Medulla oblongata (tissue), 1 donor: Measurements from ENCODE around the gene NPY1R.

ENCODE experiments used
- DNase-seq: peaks from one replicate; pipeline ENCODE4 v3.0.0-alpha.2; 2015; ENCODE audit errors: extremely low spot score

NPY1R gene

DNA sequence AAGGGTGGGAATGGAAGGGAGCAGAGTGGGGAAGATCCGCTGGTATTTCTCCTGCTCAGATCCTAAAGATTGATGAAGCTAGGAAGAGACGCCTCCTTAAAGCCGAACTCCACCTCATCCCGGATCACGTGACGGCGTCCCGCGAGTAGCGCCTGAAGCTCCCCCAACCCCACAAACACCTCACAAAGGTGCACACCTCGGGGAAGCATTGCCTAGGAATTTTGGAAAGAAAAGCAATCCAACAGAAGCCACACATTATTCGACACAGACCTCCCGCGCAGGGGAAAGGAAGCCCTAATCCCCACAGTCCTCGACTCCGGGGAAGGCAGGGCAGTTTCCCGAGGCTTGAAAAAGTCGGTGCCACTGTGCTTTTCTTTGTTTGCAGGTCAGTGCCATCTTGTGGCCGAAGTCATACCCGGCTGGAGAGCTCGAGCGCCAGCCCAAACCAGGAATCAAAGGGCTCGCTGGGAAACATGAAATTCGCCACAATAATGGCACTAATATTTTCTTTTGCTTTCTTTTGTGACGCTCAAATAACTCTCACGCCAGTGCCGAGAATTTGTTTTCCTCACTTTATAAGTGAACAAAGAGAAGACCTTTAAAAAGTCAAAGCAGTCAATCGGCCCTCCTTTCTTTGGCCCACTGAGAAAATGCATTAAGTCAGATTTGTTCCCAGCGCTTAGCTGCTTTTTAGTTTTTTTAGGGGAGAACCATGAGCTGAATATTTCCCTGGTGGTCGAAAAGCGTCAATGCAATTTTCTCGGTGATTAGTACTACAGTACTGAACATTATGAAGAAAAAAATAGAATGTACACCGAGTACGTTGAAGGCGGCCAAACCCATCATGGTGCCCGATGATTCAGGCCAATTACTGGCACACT lies at the start of gene NPY1R:
Gene NPY1R, minus strand, starts transcription at position 71 of the 881 bp plus-strand sequence. CDS start 6,042 bp downstream, outside the sequence.
- peak; percentile 88 for DNase-seq

DNA sequence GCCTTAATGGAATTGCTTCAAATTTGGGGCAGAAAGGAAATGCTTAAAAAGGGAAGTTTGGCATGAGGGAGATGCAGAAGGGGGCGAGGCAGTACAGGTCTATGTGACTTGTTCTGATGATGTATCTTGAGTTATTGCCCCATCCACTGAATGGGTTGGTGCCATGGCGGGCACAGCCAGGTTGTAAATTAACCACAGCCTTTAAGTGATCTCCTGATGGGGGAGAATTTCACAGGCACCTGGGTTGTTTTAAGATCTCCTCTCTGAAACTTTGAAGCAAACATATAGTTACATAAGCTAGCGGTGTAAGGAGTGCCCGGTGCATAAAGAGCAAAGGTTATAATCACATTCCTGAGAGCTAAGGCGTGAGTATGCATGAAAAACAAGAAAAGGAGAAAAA lies 48.3 kb upstream of the NPY1R start:
- DNase-seq = no peak

DNA sequence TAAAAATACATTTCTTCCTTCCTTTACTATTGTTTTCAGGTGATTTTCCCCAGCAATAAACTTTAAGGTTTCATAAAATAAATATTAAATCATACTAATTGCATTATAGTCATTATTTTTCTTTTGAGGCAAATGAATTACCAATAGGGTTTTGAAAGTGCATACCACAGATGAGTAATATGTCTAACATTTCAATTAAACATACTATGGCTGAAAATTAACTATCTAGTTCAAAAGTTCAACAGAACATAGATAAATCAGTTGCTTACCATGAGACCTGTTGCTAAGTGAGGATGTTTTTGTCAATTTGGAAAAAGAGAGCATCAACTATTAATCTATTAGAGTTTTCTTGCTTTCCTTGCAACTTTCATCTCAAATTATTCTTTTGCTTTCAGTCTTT lies 46.3 kb upstream of the NPY1R start:
- no peak for DNase-seq

DNA sequence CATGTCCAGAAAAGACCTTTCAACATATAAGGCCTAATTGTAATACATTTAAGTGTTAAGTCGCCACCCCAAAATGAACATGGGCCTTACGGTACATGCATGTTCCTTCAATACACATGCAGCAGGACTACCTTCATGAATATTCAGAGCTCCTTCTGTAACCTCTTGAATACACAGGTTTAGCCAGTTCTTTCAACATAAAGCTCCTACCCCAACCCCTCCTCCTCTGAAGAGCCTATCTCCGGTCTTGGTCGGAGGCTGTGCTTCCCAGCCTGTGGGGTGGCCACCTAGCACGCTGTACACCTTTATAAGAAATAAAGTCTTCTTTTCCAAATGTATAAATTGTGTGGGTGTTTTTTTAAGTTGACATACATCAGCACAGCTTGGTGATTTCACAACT lies 39.6 kb upstream of the NPY1R start:
- no peak for DNase-seq

DNA sequence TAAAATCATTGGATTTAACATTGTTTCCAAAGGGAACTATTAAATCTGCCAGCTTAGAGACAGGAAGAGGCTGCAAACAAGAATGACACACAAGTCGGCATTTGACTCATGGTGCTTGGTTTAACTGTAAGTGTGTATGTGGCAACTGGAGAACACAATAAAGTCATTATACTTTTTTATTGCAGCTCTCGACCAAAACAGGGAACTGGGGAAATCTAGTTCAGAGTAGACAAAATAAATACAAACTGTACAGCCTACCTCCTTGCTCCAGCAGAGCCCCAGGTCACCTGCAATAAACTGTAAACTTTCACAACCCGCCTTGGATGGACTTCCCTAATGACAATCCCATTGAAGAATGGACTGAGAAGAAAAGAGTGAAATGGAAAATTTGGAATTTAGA lies 35.3 kb upstream of the NPY1R start:
- DNase-seq = no peak

DNA sequence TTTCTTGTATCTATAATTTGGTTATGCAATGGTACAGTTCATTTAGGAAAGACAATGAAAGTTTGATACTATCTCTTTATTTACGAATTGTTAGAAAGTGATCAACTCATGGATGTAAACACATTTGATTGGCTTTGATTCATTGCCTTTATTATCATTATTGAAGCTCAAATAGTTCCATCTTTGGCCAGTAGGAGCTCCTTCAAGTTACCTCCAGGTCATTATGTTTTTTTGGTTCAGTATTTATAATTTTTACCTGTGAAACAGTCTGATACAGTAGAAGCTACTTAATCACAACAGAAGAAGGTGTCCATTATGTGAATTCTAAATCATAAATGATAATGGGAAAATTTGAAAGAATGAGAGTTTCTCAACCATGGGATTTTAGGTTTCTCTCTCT lies 23.7 kb upstream of the NPY1R start:
- no peak for DNase-seq

DNA sequence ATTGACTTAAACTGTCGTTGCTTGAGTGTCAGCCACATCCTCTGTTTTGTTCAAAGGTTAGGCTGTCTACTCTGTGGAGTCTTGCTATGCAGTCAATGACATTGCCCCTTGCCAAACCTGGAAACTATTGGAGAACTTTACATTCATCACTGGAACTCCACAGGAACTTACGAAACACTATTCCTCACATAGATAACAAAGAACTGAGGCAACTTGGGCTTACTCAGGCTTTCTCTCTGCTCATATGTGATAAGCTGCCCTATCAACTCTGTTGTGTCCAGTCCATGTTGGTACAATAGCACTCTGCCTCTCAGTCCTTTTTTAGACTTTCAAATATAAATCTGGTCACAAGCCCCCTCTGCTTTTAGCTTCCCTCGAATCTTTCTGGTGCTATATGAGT lies 20.7 kb upstream of the NPY1R start:
- no peak for DNase-seq

DNA sequence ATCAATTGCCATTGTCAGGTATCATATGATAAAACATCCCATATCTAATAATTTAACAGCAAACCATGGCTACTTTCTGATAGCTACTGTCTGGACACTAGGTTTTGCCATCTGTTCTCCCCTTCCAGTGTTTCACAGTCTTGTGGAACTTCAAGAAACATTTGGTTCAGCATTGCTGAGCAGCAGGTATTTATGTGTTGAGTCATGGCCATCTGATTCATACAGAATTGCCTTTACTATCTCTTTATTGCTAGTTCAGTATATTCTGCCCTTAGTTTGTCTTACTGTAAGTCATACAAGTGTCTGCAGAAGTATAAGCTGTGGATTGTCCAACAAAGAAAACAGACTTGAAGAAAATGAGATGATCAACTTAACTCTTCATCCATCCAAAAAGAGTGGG lies 18.3 kb upstream of the NPY1R start:
- DNase-seq = no peak

DNA sequence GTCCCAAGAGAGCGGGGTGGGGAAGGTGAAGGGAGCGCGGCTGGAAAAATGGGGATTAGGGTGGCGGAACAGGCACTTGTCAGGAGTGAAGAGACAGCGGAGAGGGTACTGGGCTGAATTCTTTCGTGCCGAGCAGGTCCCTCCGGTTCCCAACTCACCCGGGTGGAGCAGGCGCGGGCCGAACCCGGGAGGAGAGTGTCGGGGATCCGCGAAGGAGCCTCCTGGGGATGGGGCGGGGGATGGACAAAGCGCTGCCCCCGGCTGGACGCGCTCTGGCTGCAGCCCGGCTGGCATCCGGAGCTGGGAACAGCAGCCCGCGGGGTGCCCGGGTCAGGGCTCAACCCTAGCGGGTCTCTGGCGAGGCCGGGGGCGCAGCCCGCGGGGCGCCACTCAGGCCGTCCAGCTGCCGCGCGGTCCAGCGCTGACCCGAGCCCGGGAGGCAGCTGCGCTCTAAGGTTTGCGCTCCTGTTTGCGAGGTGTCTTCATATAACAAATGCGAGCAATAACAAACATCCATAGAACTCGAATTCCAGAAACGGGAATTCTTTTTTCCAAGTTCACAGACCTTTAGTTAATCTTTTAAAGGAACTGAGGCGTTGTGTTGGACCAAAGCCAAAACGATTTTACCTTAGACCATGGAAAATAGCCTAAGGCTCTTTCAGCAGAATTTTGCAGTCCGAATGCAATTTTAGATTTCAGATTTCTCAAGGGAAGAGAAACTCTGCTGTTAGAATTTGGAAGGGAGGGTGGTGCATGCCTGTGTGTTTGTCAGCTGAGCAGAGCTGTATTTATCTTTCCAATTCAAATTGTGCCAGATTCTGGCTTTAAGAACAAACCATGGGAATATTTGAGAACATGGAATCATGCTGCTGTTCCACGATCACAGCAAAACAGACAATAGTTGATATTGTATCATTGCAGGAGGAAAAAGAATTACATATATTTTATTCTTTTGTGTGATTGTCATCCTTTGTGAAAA lies 12.0 kb upstream of the NPY1R start:
- DNase-seq = peak; percentile 8

DNA sequence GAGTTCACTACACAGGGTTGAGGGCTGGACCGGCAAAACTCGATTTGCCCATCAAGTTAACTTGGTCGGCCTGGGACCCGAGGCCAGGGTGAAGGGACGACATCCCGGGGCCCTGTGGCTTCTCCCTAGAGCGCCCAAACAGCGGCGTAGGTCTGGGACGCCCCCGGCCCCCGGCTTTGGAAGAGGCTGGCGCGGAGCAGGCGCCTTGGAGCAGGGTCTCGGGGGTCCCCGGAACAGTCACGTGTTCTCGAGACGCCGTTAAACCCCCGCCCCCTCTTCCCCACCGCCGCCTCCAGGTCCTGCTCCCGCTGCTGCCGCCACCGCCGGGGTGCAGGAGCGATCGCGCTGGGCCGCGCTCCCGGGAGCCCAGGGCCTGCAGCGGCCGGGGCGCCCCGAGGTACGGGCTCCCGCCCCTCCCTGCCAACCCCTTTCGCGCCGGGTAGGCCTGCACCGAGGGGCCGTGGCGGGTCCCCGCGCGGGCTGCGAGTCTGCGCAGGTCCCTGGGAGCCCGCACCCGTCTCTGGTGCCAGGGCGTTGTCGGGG lies 11.3 kb upstream of the NPY1R start, which contains the start of gene NPY5R:
Gene NPY5R, plus strand, starts transcription at position 289 of the 543 bp plus-strand sequence. CDS start 6,382 bp downstream, outside the sequence.
- DNase-seq = no peak

DNA sequence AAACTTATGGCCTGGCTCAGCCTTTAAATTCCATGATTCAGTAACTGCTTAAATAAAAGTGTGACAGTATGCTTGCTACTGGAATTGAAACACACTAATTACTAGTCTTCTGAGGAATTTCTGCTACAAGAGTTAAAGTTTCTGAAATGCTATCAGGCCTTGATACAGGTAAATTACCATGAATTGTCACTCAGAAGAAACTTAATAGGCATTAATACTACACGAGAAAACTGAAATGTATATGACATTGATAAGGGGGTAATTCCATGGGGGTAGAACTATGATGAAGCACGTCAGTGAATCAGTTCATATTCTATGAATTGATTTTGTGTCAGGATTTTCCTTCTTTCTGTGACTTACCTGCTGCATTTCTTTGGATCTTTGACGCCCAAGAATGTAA lies 3.0 kb upstream of the NPY1R start:
- DNase-seq = no peak

DNA sequence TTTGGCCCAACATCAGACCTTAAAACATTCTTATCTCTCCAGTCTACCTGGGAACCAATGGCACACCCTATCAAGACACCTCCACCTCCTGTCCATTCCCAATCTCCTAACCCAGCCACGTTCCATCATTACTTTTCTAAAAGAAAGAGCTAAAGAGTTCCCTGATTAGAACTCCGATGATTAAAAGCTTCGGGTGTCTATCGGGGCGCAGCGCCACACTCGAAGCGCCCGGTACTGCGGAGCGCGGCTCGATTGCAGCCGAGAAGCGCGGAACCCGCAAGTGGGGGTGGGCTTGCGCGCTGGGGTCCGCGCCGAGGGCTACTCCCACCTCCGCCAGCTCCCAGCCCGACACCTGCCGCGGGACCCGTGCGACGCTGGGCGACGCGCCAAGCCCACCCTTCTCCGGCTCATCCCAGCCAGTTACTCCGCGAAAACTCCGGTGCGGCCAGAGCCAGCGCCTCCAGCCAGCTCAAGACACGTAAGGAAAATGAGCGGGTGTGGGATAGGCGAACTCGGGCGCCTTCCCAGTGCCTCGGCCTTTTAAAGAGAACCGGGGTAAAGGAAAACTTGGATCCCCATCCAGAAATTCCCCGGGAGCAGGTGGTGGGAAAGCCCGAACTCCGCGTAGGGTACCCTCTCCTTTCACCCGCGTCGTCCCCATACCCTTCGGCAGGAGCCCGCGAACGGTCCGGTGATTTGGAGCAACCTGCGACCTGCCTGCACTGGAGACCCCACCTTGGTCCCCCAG lies 593 bp downstream of the NPY1R start:
- DNase-seq = peak; percentile 9

DNA sequence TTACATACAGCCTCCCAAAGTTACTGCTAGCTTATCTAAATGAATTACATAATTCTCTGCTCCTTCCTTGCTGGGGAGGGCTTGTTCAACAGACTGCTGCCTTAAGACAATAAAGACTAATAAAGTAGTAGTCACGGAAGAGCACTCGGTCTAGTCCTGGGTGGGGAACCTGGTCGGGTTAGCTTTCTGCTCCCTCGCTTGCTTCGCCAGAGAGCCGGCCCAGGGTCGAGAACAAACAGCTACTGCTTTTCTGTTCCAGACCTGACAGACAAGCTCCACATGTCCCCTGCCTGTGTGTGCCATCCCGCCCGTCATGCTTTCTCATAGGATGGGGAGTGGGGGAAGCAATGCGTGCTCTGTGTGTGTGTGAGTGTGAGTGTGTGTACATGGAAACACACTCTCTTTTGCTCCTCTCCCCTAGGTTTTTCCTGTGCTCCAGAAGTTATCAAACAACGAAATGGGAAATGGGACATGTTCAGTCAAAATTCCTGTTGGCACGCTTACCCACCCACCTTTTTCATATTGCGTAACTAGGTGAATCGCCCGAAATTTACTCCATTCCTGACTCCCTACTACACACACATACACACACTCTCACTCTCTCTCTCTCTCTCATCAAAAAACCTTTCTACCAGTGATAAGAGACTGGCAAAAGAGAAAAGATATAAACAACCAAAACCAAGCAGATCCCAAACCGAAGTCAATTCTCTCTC lies 1.3 kb downstream of the NPY1R start:
- DNase-seq = peak; percentile 3

DNA sequence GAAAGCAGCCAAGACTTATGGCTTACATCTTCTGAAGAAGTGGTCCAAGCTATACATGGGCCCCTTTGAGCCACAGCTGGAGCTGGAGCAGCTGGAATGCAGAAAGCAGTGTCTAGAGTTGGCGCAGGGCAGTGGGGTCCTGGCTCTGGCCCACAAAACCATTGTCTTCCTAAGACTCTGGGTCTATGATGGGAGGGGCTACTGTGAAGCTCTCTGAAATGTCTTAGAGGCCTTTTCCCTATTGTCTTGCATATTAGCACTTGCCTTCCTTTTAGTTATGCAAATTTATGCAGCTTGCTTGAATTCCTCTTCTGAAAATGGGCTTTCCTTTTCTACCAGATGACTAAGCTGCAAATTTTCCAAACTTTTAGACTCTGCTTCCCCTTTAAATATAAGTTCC lies 15.3 kb downstream of the NPY1R start:
- no peak for DNase-seq

DNA sequence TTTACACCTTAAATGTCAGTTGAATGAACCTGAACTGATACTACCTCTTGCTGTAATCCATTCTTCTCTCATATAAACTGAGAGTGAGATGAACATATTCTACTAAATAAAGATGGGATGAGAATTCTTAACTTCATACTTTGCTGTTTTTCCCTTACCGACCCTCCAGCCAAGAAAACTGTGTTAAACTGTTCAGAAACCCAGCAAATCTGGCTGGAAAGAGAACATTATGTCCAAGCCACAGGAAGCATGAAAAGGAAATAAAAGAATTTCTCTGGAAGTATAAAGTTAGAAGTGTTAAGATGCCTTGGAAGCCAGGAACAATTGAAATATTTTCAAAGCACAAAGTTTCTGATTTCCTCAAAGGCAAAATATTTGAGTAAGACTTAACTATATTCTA lies 22.9 kb downstream of the NPY1R start:
- DNase-seq = no peak

DNA sequence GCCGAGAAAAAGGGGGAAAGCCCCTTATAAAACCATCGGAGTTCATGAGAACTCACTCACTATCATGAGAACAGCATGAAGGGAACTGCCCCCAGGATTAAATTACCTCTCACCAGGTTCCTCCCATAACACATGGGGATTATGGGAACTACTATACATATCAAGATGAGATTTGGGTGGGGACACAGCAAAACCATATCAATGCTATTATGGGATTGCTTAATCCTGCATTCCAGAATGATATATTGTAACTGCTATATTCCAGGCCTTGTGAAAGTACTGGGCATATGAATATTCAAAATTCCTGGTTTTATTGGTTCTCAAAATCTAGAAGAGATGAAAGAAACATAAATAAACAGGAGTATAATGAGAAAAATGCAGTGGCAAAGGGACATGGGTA lies 29.3 kb downstream of the NPY1R start:
- DNase-seq = no peak

DNA sequence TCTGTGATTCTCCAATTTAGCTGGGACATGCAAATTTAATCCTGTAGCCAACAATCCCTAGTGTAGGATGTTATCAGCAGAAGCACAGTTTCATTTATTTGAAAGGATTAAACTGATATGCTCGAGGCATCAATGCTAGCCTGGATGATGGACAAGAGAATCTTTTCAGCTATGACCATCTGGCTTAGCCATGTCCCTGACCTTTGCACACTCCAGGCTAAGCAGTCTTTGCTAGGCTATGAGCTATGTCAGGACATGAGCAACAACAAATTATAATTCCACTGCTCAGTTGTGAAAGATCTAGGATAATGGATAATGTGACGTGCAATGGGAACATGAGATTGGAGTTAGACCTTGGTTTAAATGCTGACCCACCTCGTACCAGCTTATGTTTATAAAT lies 32.0 kb downstream of the NPY1R start:
- DNase-seq = no peak

DNA sequence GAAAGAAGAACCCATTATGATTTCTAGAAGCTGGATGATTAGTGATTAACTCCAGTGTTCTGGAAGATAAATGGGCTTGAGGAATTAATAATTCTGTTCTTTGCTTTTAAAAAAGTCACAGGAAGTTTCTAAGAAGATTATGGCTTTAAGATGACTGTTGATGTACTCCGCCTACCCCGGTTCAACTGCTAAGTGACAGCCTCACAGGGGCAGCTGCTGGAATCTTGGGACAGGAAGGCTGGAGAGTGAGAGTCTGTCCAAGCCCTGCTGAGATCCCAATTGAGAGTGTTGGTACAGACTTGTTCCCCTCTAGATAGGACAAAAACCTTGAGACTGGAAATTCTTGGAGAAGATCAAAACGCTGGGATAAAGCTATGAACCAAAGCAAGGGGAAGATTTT lies 37.3 kb downstream of the NPY1R start:
- no peak for DNase-seq

DNA sequence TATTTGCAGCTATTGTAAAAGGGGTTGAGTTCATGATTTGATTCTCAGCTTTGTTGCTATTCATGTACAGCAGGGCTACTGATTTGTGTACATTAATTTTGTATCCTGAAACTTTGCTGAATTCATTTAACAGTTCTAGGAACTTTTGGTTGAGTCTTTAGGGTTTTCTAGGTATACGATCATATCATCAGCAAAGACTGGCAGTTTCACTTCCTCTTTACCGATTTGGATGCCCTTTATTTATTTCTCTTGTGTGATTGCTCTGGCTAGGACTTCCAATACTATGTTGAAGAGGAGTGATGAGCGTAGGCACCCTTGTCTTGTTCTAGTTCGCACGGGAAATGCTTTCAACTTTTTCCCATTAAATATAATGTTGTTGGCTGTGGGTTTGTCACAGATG lies 48.1 kb downstream of the NPY1R start:
- no peak for DNase-seq

DNA sequence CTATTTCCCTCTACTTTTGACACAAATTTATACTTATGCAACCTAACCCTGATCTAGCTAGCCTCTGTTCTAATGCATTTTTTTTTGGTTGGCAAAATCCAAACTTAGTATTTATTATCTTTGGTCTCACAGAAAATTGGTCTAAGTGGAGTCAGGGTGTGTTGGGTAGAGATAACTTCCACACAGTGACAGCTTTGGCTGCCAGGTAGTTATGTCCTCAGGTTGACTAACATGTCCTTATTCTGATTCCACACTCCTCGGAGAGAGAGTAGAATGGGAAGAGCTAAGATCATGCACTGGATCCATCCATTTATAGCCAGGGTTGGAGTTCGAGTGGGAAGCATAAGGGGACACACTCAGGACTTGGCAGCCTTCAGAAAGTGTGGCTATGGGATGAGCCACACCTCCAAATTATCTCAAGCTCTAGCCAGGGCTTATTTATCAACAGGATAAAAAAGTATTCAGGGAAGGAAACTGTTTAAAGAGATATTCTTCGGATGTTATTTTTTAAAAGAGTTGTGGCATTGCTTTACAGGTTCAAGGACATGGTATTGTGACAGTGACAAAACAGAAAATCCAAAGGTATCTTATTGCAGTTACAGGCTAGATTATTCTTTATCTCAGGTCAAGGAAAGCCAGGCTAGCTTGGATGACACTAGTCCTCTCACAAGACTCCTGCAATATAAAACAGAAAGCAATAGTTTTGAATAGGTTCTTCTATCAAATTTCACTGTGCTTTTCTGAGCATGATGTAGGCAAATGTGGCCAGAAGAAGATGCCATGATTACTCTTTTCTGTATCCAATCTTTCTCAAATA lies 51.5 kb downstream of the NPY1R start:
- no peak for DNase-seq
